ENCODE results near the gene VCP.

VCP gene

GRCh38 chr9:35072461-35073278 lies at the start of gene VCP:
Gene VCP (minus strand): TSS chr9:35072625. CDS start chr9:35072353, 272 bp downstream.
- DNase-seq, result peak; percentile 95 to 97

GRCh38 chr9:35116898-35117551 lies 44.6 kb upstream of the VCP start:
- peak; percentile 82 to 90 for DNase-seq

DNA sequence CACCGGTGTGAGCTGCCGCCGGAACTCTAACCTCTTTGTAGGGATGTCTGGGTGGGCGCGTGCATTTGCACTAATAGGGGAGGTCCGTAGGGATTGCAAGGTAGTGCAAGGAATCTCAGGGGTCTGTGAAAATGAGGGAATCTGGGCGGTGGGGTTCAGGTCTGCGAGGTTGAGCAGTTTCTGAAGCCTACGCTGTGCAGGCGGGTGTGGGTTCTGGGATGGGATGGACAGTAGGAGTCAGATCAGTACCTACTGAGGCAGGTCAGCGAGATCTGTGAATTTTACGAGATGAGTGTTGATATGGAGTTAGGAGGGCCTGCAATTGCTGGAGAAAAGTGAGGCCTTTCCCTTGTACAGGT lies 44.1 kb upstream of the VCP start:
- DNase-seq, result no peak

DNA sequence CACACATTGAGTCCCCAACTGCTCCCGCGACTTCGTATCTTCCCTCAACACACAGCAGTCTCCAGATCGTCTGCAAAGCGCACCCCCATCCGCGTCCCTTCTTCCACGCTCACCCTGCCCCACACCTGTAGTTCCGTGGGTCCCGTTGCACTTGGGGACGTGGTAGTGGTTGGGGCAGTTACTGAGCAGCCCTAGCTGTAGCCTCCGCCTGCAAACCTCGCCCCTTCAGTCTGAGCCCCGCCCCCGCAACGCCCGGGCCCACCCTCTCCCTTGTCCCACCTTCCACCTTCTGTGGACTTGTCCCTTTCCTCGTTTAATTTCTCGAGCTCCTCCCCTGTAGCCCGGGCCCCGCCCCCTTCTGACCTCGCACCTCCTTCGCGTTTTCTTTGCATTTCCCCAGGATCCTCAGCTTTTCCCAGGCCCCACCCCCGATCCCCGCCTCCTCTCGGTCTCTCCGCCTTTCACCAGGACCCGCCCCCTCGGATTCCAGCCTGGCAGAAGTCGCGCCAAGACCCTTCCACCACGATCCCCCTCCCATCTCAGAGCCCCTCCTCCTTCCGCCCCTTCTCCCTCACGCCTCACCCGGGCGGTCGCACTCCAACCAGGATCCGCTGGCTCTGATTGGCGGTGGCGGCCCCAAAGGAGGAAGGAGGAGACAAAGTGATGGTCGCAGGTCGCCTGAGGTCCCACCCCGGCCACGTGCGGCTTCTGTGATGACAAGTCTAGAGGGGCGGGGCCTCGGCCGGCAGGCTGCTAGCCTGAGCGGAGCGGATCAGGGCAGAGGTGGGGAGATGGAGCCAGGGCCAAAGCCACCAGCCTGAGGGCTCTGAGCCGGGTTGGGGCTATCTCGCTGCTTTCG lies 43.5 kb upstream of the VCP start, which contains the start of gene ATOSB:
TSS of gene ATOSB (minus strand) at position 183 of the 859 bp plus-strand sequence. CDS start 7,588 bp downstream, outside the sequence.
- DNase-seq, result peak; percentile 93

DNA sequence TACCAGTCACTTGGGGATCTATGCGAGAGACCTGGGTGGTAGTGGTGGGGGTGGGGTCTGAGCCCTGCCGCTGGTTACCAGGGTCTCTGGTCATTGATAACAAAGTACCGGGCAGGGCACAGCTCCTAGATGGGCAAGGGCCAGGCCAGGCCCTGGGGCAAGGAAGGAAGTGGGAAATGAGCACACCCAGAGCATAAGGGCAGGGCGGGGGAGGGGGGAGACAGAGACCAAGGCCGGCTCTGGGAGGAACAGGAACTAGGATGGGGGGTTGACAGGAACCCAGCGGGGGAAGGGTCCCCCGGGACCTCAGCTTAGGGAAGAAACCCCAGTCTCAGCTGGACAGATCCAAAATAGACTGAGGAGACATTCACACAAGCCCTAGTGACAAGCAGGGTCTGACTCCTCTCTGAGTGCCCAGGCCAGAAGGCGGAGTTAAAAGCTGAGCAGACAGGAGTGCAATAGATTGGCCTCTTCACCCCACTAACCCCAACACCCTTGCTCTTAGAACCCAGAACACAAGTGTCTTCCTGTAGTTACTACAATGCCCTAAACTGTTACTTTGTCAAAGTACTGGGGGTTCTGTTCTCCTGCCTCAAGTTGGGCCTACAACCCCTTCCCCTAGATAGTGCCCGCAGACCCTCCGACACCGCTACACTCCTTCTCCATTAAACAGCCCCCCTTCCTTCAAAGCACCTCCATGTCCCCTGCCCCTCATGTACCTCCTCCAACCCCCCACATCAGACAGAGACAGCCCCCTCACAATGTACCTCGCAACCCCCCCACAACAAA lies 42.6 kb upstream of the VCP start:
- DNase-seq, result peak in 1 of 2 donors; percentile 25

GRCh38 chr9:35114113-35114839 lies 41.9 kb upstream of the VCP start:
- DNase-seq, result peak; percentile 71 to 73

GRCh38 chr9:35112257-35113020 lies 40.0 kb upstream of the VCP start:
- DNase-seq, result no peak

GRCh38 chr9:35111001-35111933 lies 38.8 kb upstream of the VCP start:
- DNase-seq, result peak; percentile 96 to 97

GRCh38 chr9:35110327-35110761 lies 37.9 kb upstream of the VCP start:
- DNase-seq, result no peak

DNA sequence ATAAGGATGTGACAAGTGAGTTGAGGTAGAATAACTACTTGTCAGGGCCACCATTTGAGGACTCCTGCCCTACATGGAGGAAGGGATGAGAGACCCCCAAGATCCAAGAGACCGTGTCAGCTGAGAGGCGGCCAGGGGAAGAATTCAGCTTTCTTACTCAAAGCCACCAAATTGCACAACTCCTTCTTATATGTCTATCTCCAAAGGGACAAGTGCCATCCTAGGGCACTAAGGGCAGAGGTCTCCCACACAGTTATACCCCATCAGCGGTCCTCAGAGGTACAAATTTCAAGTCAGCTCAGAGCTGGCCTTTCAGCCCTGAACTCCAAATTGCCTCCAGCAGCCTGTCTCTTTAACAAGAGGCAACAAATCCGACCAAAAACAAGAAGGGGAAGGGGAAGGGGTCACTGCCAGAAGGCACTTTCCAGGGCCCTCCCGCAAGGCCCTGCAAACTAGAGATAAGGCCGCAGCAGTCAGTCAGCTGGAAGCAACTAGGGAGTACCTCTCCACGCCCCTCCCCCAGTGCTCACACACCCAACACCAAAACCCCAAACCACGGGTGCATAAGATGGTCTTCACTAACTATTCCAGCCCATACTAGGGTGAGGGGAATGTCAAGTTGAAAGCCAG lies 36.6 kb upstream of the VCP start:
- DNase-seq, result no peak

- DNase-seq, result no peak
These were observed 36.0 kb upstream of the VCP start for GRCh38 chr9:35108461-35108860.

- no peak for DNase-seq
These were observed 35.2 kb upstream of the VCP start for GRCh38 chr9:35107297-35108290.

DNA sequence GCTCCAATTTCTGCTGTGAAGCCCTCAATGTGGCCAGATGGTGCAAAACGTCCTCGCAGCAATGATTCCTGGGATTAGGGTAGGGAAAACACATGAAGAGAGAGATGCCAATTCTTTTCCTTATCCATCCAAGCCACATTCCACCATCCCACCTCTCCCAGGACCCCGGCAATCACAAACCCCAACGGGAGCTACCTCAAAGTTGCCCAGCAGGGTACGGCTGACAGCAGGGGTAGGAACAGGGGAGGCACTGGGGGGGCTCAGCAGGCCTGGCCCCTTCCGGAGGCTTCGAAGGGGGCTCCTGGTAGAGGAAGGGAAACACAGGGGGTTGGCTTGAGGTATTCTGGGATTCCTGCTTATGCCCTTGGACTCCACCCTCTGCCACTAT lies 33.9 kb upstream of the VCP start:
- no peak for DNase-seq

- DNase-seq, result no peak
These were observed 33.3 kb upstream of the VCP start for GRCh38 chr9:35105571-35106342.

- DNase-seq, result no peak
These were observed 32.7 kb upstream of the VCP start for GRCh38 chr9:35105126-35105525.

- no peak for DNase-seq
These were observed 32.2 kb upstream of the VCP start for GRCh38 chr9:35104586-35104985.

DNA sequence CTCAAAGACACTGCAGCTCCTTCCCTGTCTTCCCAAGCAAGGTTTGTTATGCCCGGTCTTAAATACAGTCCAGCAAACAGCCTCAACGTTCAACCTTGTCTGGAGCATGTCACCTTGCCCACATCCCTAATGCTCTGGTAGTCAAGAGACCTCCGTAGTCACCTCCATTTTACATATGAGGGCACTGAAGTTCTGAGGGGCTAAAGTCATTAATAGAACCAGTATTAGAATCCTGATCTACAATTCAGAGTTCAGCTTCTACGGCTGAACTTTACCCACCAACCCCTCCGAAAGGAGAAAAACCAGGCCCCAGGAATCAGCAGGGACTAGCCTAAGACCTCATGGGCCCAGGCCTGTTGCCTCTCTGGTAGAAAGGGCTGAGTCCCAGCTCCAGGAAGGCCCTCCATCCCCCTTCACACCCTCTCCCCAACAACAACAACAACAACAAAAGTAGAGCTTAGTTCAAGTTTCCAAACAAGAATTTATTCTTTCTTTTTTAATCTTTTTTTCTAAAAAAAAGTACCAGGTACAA lies 31.3 kb upstream of the VCP start:
- DNase-seq, result no peak

Data from stimulated activated CD4-positive, alpha-beta T cell treated with anti-CD3 and anti-CD28 coated beads, Interleukin-2, amount 100 ng/mL, for 24 hours (primary cell).